Uterus (tissue), 2 donors: ENCODE results near the gene FUBP1.

Experiments
- CTCF ChIP-seq, 4 experiments: fragments of 200-600 bp in 2 of 4; fragments of 450-650 bp in 2 of 4; sonication (generic) in 2 of 4; IDR thresholded peaks; one replicate each; pipeline ENCODE4 v1.5.1; 2016 to 2019; ENCODE audit warnings: antibody characterized with exemption in 4 of 4, mild to moderate bottlenecking in 2 of 4, moderate library complexity in 1 of 4
- POLR2A ChIP-seq, 2 donors: fragments of 450-650 bp; IDR thresholded peaks; one replicate each; pipeline ENCODE4 v1.6.1; 2016; ENCODE audit warnings: antibody characterized with exemption in 2 of 2, mild to moderate bottlenecking in 1 of 2, moderate library complexity in 1 of 2

DNA sequence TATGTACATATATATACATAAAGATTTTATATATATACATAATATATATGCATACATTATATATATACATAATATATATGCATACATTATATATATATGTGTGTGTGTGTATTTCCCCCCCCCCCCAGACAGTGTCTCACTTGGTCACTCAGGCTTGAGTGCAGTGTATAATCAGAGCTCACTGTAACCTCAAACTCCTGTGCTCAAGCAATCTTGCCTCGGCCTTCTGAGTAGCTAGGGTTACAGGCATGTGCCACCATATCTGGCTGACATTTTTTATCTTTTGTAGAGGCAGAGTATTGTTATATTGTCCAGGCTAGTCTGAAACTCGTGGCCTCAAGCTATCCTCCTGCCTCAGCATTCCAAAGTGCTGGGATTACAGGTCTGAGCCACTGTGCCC is 9.0 kb upstream of the FUBP1 start:
- no peak for TF ChIP-seq CTCF (IDR thresholded peaks at IDR 0.05)
- TF ChIP-seq POLR2A (IDR thresholded peaks at IDR 0.05) = no peak
